ENCODE measurements around the gene AMY2B.
"Not testable (repeated sequence)": the region's sequence is repeated elsewhere in the genome, so short reads cannot be mapped to it uniquely, and the experiment has no call there.

The AMY2B gene

GRCh38 chr1:103583887-103584286, 12.5 kb downstream of the AMY2B start:
- no peaks in the 10 kb centered on the region for H3K27me3 Mint-ChIP-seq (ENCODE audit: low read depth, poor library complexity)
- H3K9me3 Mint-ChIP-seq = peaks cover 24% of the 10 kb centered on the region

GRCh38 chr1:103584537-103584936, 13.1 kb downstream of the AMY2B start:
- H3K4me3 Mint-ChIP-seq = no peak overlapping the region

More at GRCh38 chr1:103583887-103584286, 12.5 kb downstream of the AMY2B start:
- Mint-ChIP-seq H3K36me3 (ENCODE audit: low read depth) (no peaks in the 10 kb centered on the region), H3K27ac (no peak overlapping the region), H3K4me1 (no peaks in the 10 kb centered on the region), H3K4me3 (no peak overlapping the region)
- no peak for DNase-seq
- no peak for TF ChIP-seq CTCF (IDR thresholded peaks at IDR 0.05)

GRCh38 chr1:103602740-103603139, 31.4 kb downstream of the AMY2B start:
- not testable (repeated sequence) for H3K4me1 Mint-ChIP-seq; DNase-seq; H3K27ac Mint-ChIP-seq; H3K9me3 Mint-ChIP-seq; H3K4me3 Mint-ChIP-seq; H3K27me3 Mint-ChIP-seq (ENCODE audit: low read depth, poor library complexity); H3K36me3 Mint-ChIP-seq (ENCODE audit: low read depth)

More at GRCh38 chr1:103584537-103584936, 13.1 kb downstream of the AMY2B start:
- Mint-ChIP-seq H3K27ac (no peak overlapping the region), H3K4me1 (no peaks in the 10 kb centered on the region), H3K27me3 (ENCODE audit: low read depth, poor library complexity) (no peaks in the 10 kb centered on the region), H3K9me3 (peaks cover 30% of the 10 kb centered on the region), H3K36me3 (ENCODE audit: low read depth) (no peaks in the 10 kb centered on the region)
- DNase-seq = no peak
- TF ChIP-seq CTCF (IDR thresholded peaks at IDR 0.05) = no peak

- no peak for TF ChIP-seq CTCF (IDR thresholded peaks at IDR 0.05)
Measured at GRCh38 chr1:103616362-103616761, 45.0 kb downstream of the AMY2B start.

GRCh38 chr1:103616994-103617477, 45.6 kb downstream of the AMY2B start, which contains the start of gene AMY2A:
Gene AMY2A, plus strand, starts transcription at chr1:103617427. Its CDS starts 14 bp downstream, at chr1:103617441.
- not testable (repeated sequence) for H3K9me3 Mint-ChIP-seq; H3K27me3 Mint-ChIP-seq (ENCODE audit: low read depth, poor library complexity); DNase-seq; H3K4me1 Mint-ChIP-seq; H3K4me3 Mint-ChIP-seq; H3K36me3 Mint-ChIP-seq (ENCODE audit: low read depth); H3K27ac Mint-ChIP-seq

More at GRCh38 chr1:103616362-103616761, 45.0 kb downstream of the AMY2B start:
- DNase-seq = no peak
- Mint-ChIP-seq H3K9me3 (peaks cover 4% of the 10 kb centered on the region), H3K36me3 (ENCODE audit: low read depth) (no peaks in the 10 kb centered on the region), H3K4me3 (no peak overlapping the region), H3K27me3 (ENCODE audit: low read depth, poor library complexity) (no peaks in the 10 kb centered on the region), H3K4me1 (no peaks in the 10 kb centered on the region), H3K27ac (no peak overlapping the region)

- not testable (repeated sequence) for DNase-seq; H3K27ac Mint-ChIP-seq; H3K27me3 Mint-ChIP-seq (ENCODE audit: low read depth, poor library complexity); H3K36me3 Mint-ChIP-seq (ENCODE audit: low read depth); H3K4me1 Mint-ChIP-seq; H3K9me3 Mint-ChIP-seq; H3K4me3 Mint-ChIP-seq
Measured at GRCh38 chr1:103627436-103627835, 56.0 kb downstream of the AMY2B start.

Measured in nephron progenitor cell (in vitro differentiated cells).